Measurements from ENCODE around the gene PPIL6.

- TF ChIP-seq JUND (IDR thresholded peaks at IDR 0.05) (no peak), CTCF (IDR thresholded peaks at IDR 0.05; ENCODE audit: low read depth, low read length, missing input control) (no peak), RXRA (IDR thresholded peaks at IDR 0.05) (no peak), SP1 (IDR thresholded peaks at IDR 0.05) (no peak), GABPA (IDR thresholded peaks at IDR 0.05 in 1 of 2, conservative IDR thresholded peaks at IDR 0.05 in 1 of 2) (no peak), RAD21 (IDR thresholded peaks at IDR 0.05) (no peak), YY1 (IDR thresholded peaks at IDR 0.05) (no peak), MAX (IDR thresholded peaks at IDR 0.05) (no peak), REST (IDR thresholded peaks at IDR 0.05) (no peak), TAF1 (conservative IDR thresholded peaks at IDR 0.05) (no peak), NR2F2 (IDR thresholded peaks at IDR 0.05) (no peak)
- TF ChIP-seq, protein P1, sequence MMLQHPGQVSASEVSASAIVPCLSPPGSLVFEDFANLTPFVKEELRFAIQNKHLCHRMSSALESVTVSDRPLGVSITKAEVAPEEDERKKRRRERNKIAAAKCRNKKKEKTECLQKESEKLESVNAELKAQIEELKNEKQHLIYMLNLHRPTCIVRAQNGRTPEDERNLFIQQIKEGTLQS (IDR thresholded peaks at IDR 0.05): no peak
Observed at GRCh38 chr6:109454496-109455436, 14.3 kb upstream of the PPIL6 start.
